H1 (cell line): ENCODE measurements around the gene SLC13A1. TPM values are rescaled to one million over a fixed set of nuclear protein-coding genes. Genes with fewer than 3 reads are reported as not detected.

Experiments
- CTCF ChIA-PET: fragments of 300-600 bp; sonication (Branson Sonifier 250); formaldehyde crosslinking; loops from one replicate; lab custom pipeline; 2021; ENCODE audit not compliant: partially characterized antibody; lab: Charles Lee
- POLR2A ChIA-PET: fragments of 300-600 bp; sonication (Branson Sonifier 250); formaldehyde crosslinking; loops from one replicate; lab custom pipeline; 2021; ENCODE audit warnings: inconsistent platforms; ENCODE audit not compliant: partially characterized antibody; lab: Charles Lee
- DNase-seq, 2 experiments: peaks; one replicate each; pipeline versions ENCODE4 v3.0.0 to v3.0.0-alpha.2; 2010 to 2022; ENCODE audit warnings: low spot score in 2 of 2, low read depth in 1 of 2, mixed read lengths in 1 of 2
- FAIRE-seq: peaks from 2 replicates; lab custom pipeline; 2011; peaks lifted over from hg19 to GRCh38; lab: Jason Lieb, UNC
- H2AFZ ChIP-seq: 2 replicates; pipeline ENCODE4 v1.8.1; 2012; ENCODE audit warnings: low read length, inconsistent platforms
- H2AK5ac ChIP-seq: 2 replicates; pipeline ENCODE4 v1.6.1; 2013; ENCODE audit warnings: low read depth, low read length
- H2BK120ac ChIP-seq: replicated peaks from 2 replicates; pipeline ENCODE3; 2013; ENCODE audit warnings: low read depth, low read length, inconsistent platforms
- H2BK12ac ChIP-seq: 2 replicates; pipeline ENCODE4 v1.6.1; 2013; ENCODE audit warnings: low read depth, low read length
- H2BK15ac ChIP-seq: 2 replicates; pipeline ENCODE4 v1.6.1; 2013; ENCODE audit warnings: low read length
- H2BK20ac ChIP-seq: 2 replicates; pipeline ENCODE4 v1.6.1; 2013; ENCODE audit warnings: low read length
- H2BK5ac ChIP-seq: 2 replicates; pipeline ENCODE4 v1.6.1; 2013; ENCODE audit warnings: low read depth, low read length
- H3K14ac ChIP-seq: 2 replicates; pipeline ENCODE4 v1.6.1; 2013; ENCODE audit warnings: inconsistent platforms; ENCODE audit not compliant: insufficient read length
- H3K18ac ChIP-seq: 2 replicates; pipeline ENCODE4 v1.6.1; 2013; ENCODE audit warnings: low read length; ENCODE audit errors: extremely low read depth
- H3K23ac ChIP-seq: 2 replicates; pipeline ENCODE4 v1.6.1; 2013; ENCODE audit warnings: inconsistent platforms; ENCODE audit not compliant: insufficient read length
- H3K23me2 ChIP-seq: 2 replicates; pipeline ENCODE4 v1.6.1; 2013; ENCODE audit warnings: low read depth, low read length
- H3K27ac ChIP-seq: 2 replicates; pipeline ENCODE4 v1.6.1; 2011; ENCODE audit warnings: low read depth, low read length, inconsistent platforms
- H3K27me3 ChIP-seq, 4 experiments: replicated peaks in 1 of 4; 1 replicate in 1 of 4; 2 replicates in 3 of 4; pipeline versions ENCODE4 v1.6.1 to v1.8.1; 2011 to 2013; ENCODE audit warnings: low read length in 3 of 4, mild to moderate bottlenecking in 3 of 4, inconsistent platforms in 2 of 4, mixed read lengths in 2 of 4, moderate library complexity in 1 of 4; ENCODE audit not compliant: control insufficient read depth in 3 of 4, insufficient read depth in 3 of 4; ENCODE audit errors: extremely low read depth in 1 of 4
- H3K36me3 ChIP-seq, 4 experiments: 2 replicates each; pipeline versions ENCODE4 v1.6.1 to v1.8.1; 2011 to 2013; ENCODE audit warnings: mild to moderate bottlenecking in 4 of 4, low read length in 3 of 4, moderate library complexity in 2 of 4, control low read depth in 1 of 4, inconsistent platforms in 1 of 4; ENCODE audit not compliant: insufficient read depth in 4 of 4, control insufficient read depth in 2 of 4
- H3K4ac ChIP-seq: replicated peaks from 2 replicates; pipeline ENCODE3; 2013; ENCODE audit warnings: low read length, low read depth, mixed read lengths, inconsistent platforms; ENCODE audit not compliant: insufficient read length
- H3K4me1 ChIP-seq, 4 experiments: replicated peaks in 1 of 4; 1 replicate in 1 of 4; 2 replicates in 3 of 4; pipeline versions ENCODE4 v1.6.1 to v1.8.1; 2011 to 2013; ENCODE audit warnings: low read length in 3 of 4, inconsistent platforms in 2 of 4, mixed read lengths in 1 of 4; ENCODE audit not compliant: insufficient read depth in 4 of 4, control insufficient read depth in 3 of 4
- H3K4me2 ChIP-seq, 2 experiments: 2 replicates each; pipeline versions ENCODE4 v1.6.1 to v1.8.1; 2011 to 2013; ENCODE audit warnings: low read depth in 2 of 2, low read length in 2 of 2, control low read depth in 1 of 2, inconsistent platforms in 1 of 2, mild to moderate bottlenecking in 1 of 2; ENCODE audit not compliant: insufficient read depth in 1 of 2
- H3K4me3 ChIP-seq, 4 experiments: fragments of 200-600, 300-600 bp in 1 of 4; sonication (generic), shearing (Covaris generic), sonication (Bioruptor Twin) in 1 of 4; 2 replicates each; pipeline versions ENCODE4 v1.5.1 to v1.8.1; 2011 to 2016; ENCODE audit warnings: low read length in 4 of 4, low read depth in 3 of 4, control low read depth in 2 of 4, inconsistent platforms in 2 of 4, mild to moderate bottlenecking in 2 of 4, mixed read lengths in 1 of 4, moderate library complexity in 1 of 4; ENCODE audit not compliant: insufficient read depth in 2 of 4; ENCODE audit errors: extremely low read depth in 1 of 4
- H3K56ac ChIP-seq: replicated peaks from 2 replicates; pipeline ENCODE3; 2013; ENCODE audit warnings: low read depth, mild to moderate bottlenecking, mixed read lengths, low read length, inconsistent platforms; ENCODE audit not compliant: insufficient read length
- H3K79me1 ChIP-seq: 2 replicates; pipeline ENCODE4 v1.6.1; 2013; ENCODE audit warnings: low read depth, low read length, control low read depth
- H3K79me2 ChIP-seq, 2 experiments: 2 replicates each; pipeline versions ENCODE4 v1.6.1 to v1.8.1; 2012 to 2013; ENCODE audit warnings: low read length in 2 of 2, mild to moderate bottlenecking in 2 of 2, inconsistent platforms in 1 of 2; ENCODE audit not compliant: insufficient read depth in 2 of 2, control insufficient read depth in 1 of 2
- H3K9ac ChIP-seq, 4 experiments: replicated peaks in 1 of 4; 1 replicate in 1 of 4; 2 replicates in 3 of 4; pipeline versions ENCODE4 v1.6.1 to v1.8.1; 2011 to 2013; ENCODE audit warnings: low read depth in 3 of 4, low read length in 3 of 4, control low read depth in 2 of 4, mild to moderate bottlenecking in 2 of 4, moderate library complexity in 2 of 4, inconsistent platforms in 1 of 4; ENCODE audit errors: extremely low read depth in 1 of 4
- H3K9me3 ChIP-seq, 2 experiments: 2 replicates each; pipeline versions ENCODE4 v1.6.1 to v1.8.1; 2012 to 2013; ENCODE audit warnings: mild to moderate bottlenecking in 2 of 2, moderate library complexity in 2 of 2, control low read depth in 1 of 2, inconsistent platforms in 1 of 2, low read depth in 1 of 2, low read length in 1 of 2, mixed read lengths in 1 of 2; ENCODE audit not compliant: insufficient read depth in 2 of 2
- H4K20me1 ChIP-seq, 2 experiments: replicated peaks in 1 of 2; 2 replicates each; pipeline versions ENCODE3 to v1.8.1; 2011 to 2013; ENCODE audit warnings: inconsistent platforms in 2 of 2, low read length in 2 of 2, mild to moderate bottlenecking in 1 of 2; ENCODE audit not compliant: insufficient read depth in 2 of 2, control insufficient read depth in 1 of 2
- H4K5ac ChIP-seq: 2 replicates; pipeline ENCODE4 v1.6.1; 2013; ENCODE audit warnings: low read length, low read depth, mixed read lengths, inconsistent platforms; ENCODE audit not compliant: insufficient read length
- H4K8ac ChIP-seq: 2 replicates; pipeline ENCODE4 v1.8.0; 2013; ENCODE audit warnings: mild to moderate bottlenecking, moderate library complexity, low read length, inconsistent platforms; ENCODE audit not compliant: insufficient read depth; ENCODE audit errors: extremely low read depth
- H4K91ac ChIP-seq: replicated peaks from 2 replicates; pipeline ENCODE3; 2013; ENCODE audit warnings: low read length, mixed read lengths, inconsistent platforms; ENCODE audit not compliant: insufficient read length
- ATF2 ChIP-seq: IDR thresholded peaks from 2 replicates; pipeline ENCODE4 v1.6.1; 2012; ENCODE audit warnings: low read length, inconsistent platforms
- ATF3 ChIP-seq: IDR thresholded peaks from 2 replicates; pipeline ENCODE4 v1.6.1; 2011; ENCODE audit warnings: low read depth, mild to moderate bottlenecking, low read length; ENCODE audit not compliant: insufficient read depth
- BACH1 ChIP-seq: IDR thresholded peaks from 2 replicates; pipeline ENCODE4 v1.6.1; 2012; ENCODE audit warnings: low read length, improper control_type of control experiment
- CHD2 ChIP-seq: IDR thresholded peaks from 2 replicates; pipeline ENCODE4 v1.6.1; 2012; ENCODE audit warnings: low read length, improper control_type of control experiment
- JUN ChIP-seq: IDR thresholded peaks from 2 replicates; pipeline ENCODE4 v1.6.1; 2011; ENCODE audit warnings: low read depth, mild to moderate bottlenecking, improper control_type of control experiment, low read length
- RAD21 ChIP-seq, 2 experiments: IDR thresholded peaks in 1 of 2; conservative IDR thresholded peaks in 1 of 2; 2 replicates each; pipeline ENCODE4 v1.6.1; 2011; ENCODE audit warnings: low read depth in 2 of 2, low read length in 2 of 2, improper control_type of control experiment in 1 of 2, inconsistent platforms in 1 of 2, mild to moderate bottlenecking in 1 of 2, moderate library complexity in 1 of 2
- SP1 ChIP-seq: IDR thresholded peaks from 2 replicates; pipeline ENCODE4 v1.6.1; 2011; ENCODE audit warnings: low read depth, low read length
- YY1 ChIP-seq: IDR thresholded peaks from 2 replicates; pipeline ENCODE4 v1.6.1; 2011; ENCODE audit warnings: low read depth, mild to moderate bottlenecking, low read length
- ZNF274 ChIP-seq: IDR thresholded peaks from 2 replicates; pipeline ENCODE4 v1.7.0; 2012; ENCODE audit warnings: low read length, borderline replicate concordance; ENCODE audit errors: extremely low read depth
- WGBS, 2 experiments: shearing (Covaris generic) in 1 of 2; methylation state at CpG; one replicate each; pipeline versions ENCODE4 v1.1.6 to v1.1.7; 2013 to 2015; ENCODE audit warnings: low lambda C conversion rate in 2 of 2, mixed read lengths in 2 of 2, inconsistent platforms in 1 of 2, low coverage in 1 of 2, missing lambda C conversion rate in 1 of 2; ENCODE audit not compliant: insufficient replicate concordance in 2 of 2, insufficient coverage in 1 of 2, insufficient read length in 1 of 2; ENCODE audit errors: extremely low coverage in 1 of 2, missing lambda C conversion rate in 1 of 2; 5-methylcytosine and 5-hydroxymethylcytosine counted together
- polyA plus RNA-seq, 7 experiments: library from polyadenylated mRNA; depleted of rRNA in 3 of 7; stranded (reverse) in 5 of 7; unstranded in 2 of 7; fragments of >200 nt in 5 of 7; fragments of 200-250 nt in 2 of 7; gene quantifications; 1 replicate in 5 of 7; 2 replicates in 1 of 7; 4 replicates in 1 of 7; pipeline versions ENCODE4 v1.2.1 to v1.2.3, GENCODE V29; 2011 to 2013; ENCODE audit warnings: missing spikeins in 2 of 7, mixed read lengths in 2 of 7
- total RNA-seq: library from RNA; stranded (reverse); fragmentation: NEBNext Ultra II Directional; extraction: Animal tissue kit (Norgen Biotek cat#: 25700); gene quantifications from 2 replicates; pipeline ENCODE4 v1.2.1, GENCODE V29; 2021

SLC13A1 gene
- total and polyA plus RNA-seq, 2 of the 8 experiments (the other 6 are each of a cell fraction or from before 2014, with no cell fraction given): not detected

DNA sequence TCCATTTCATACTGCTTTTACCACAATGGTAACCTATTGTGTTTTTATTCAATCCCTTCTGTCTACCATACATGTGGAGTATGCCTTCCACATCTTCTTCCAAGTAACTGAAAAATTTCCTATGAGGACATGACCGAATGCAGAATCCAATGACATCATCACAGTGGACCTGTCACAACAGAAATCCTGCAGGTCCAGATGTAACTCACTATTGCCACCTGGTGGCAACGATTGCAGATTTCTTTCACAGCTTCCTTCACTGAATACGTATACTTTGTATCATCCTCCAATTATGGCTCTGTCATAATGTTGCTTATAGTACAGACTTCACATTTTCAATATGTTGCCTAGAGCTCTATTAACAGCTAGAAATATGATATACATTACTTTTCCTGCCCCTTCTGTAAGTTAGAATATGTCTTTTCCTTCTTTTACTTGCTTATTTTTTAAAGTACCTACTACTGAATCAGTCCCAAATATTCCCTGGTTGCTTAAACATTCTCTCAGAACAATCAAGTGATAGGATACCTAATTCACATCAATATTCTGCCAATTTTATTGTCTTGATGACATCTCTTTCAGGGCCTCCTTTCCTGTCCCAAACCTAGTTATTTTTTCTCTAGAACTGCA is 45.4 kb downstream of the SLC13A1 start:
- H2BK12ac ChIP-seq: no peak overlapping the region
- no peak overlapping the region for H4K91ac ChIP-seq
- no peak overlapping the region for H3K4ac ChIP-seq
- H3K27me3 ChIP-seq: no peaks in the 10 kb centered on the region
- H3K23me2 ChIP-seq: no peaks in the 10 kb centered on the region
- H2BK20ac ChIP-seq: no peak overlapping the region
- CTCF ChIA-PET: interaction anchor here (0.5 to 3.0 kb wide), 43 partner anchors 9 to 934 kb away, joined by 3 to 20 read pairs (median 4); no protein-coding TSS in a partner anchor
- H3K4me3 ChIP-seq: no peak overlapping the region
- H4K8ac ChIP-seq: no peak overlapping the region
- no peak overlapping the region for H3K4me2 ChIP-seq
- WGBS, 2 experiments: 19% methylated on average over 3 of the region's 3 CpGs; no CpG with 5 or more reads in 1 of the 2 experiments
- H4K5ac ChIP-seq: no peak overlapping the region
- H2AK5ac ChIP-seq: no peak overlapping the region
- no peaks in the 10 kb centered on the region for H3K79me2 ChIP-seq
- peak; percentile 98 for FAIRE-seq
- no peak overlapping the region for H2BK5ac ChIP-seq
- H3K9ac ChIP-seq: no peak overlapping the region
- H3K27ac ChIP-seq: no peak overlapping the region
- 0 out of 7 replicates have a peak, but pooled peaks cover 0 to 1% (median 0%) of the 10 kb centered on the region in 4 experiments for H3K4me1 ChIP-seq
- peak; percentile 34 to 81 for DNase-seq
- no peaks in the 10 kb centered on the region for H3K36me3 ChIP-seq
- POLR2A ChIA-PET: no interaction called here
- no peak overlapping the region for H2BK120ac ChIP-seq
- no peak overlapping the region for H3K14ac ChIP-seq
- H2AFZ ChIP-seq: no peak overlapping the region
- H3K23ac ChIP-seq: no peak overlapping the region
- H2BK15ac ChIP-seq: no peak overlapping the region
- no peaks in the 10 kb centered on the region for H3K79me1 ChIP-seq
- no peak overlapping the region for H3K18ac ChIP-seq
- H4K20me1 ChIP-seq: no peaks in the 10 kb centered on the region
- H3K9me3 ChIP-seq: no peaks in the 10 kb centered on the region
- no peak overlapping the region for H3K56ac ChIP-seq
- TF ChIP-seq BACH1 (no peak), CHD2 (no peak), SP1 (no peak), ATF2 (peak; percentile 98), RAD21 (IDR thresholded peaks at IDR 0.05 in 1 of 2, conservative IDR thresholded peaks at IDR 0.05 in 1 of 2; ENCODE audit: low read depth in 2 of 2, low read length in 2 of 2) (peak; percentile 91), ZNF274 (no peak), JUN (0 out of 2 replicates have a peak, but pooled peaks have one; percentile 41), ATF3 (0 out of 2 replicates have a peak, but pooled peaks have one; percentile 13), YY1 (no peak)
